ENCODE measurements around the gene LSM14A.

The LSM14A gene

GRCh38 chr19:34184880-34185491 lies 12.7 kb downstream of the LSM14A start (continued):
- peak; percentile 67 for TF ChIP-seq ZBTB48 (tag by site-specific recombination; IDR thresholded peaks at IDR 0.05)
- peak; percentile 98 for TF ChIP-seq ZEB2 (tag by site-specific recombination; IDR thresholded peaks at IDR 0.05)
- TF ChIP-seq HOXC10 (CRISPR knock-in tag; IDR thresholded peaks at IDR 0.05): no peak
- TF ChIP-seq ZNF610 (tag by site-specific recombination; IDR thresholded peaks at IDR 0.05; ENCODE audit: borderline replicate concordance): peak; percentile 72
- peak; percentile 91 for TF ChIP-seq HIC1 (tag by site-specific recombination; IDR thresholded peaks at IDR 0.05)
- peak; percentile 100 for TF ChIP-seq ZNF362 (tag by site-specific recombination; IDR thresholded peaks at IDR 0.05)
- peak; percentile 64; the same call in 1 of the 2 replicates for TF ChIP-seq TRIM28 (IDR thresholded peaks at IDR 0.05; ENCODE audit: borderline replicate concordance, low read length)
- TF ChIP-seq PRDM1 (tag by site-specific recombination; IDR thresholded peaks at IDR 0.05): peak; percentile 99
- peak; percentile 97 for TF ChIP-seq TSHZ1 (tag by site-specific recombination; IDR thresholded peaks at IDR 0.05; ENCODE audit: borderline replicate concordance)
- peak; percentile 47 for TF ChIP-seq WT1 (tag by site-specific recombination; IDR thresholded peaks at IDR 0.05)
- TF ChIP-seq ZNF398 (tag by site-specific recombination; IDR thresholded peaks at IDR 0.05): peak; percentile 77
- TF ChIP-seq INSM2 (tag by site-specific recombination; IDR thresholded peaks at IDR 0.05): peak; percentile 77; the same call in 1 of the 2 replicates
- TF ChIP-seq ATF2 (tag by site-specific recombination; IDR thresholded peaks at IDR 0.05; ENCODE audit: low read depth): peak; percentile 99
- no peak for TF ChIP-seq ZNF488 (tag by site-specific recombination; IDR thresholded peaks at IDR 0.05)
- peak; percentile 88; the same call in 1 of the 2 replicates for TF ChIP-seq ZNF391 (tag by site-specific recombination; IDR thresholded peaks at IDR 0.05; ENCODE audit: borderline replicate concordance, low read depth)
- 0 out of 2 replicates have a peak, but pooled peaks have one; percentile 17 for TF ChIP-seq SCRT1 (tag by site-specific recombination; IDR thresholded peaks at IDR 0.05; ENCODE audit: borderline replicate concordance)
- TF ChIP-seq SP7 (tag by site-specific recombination; IDR thresholded peaks at IDR 0.05): peak; percentile 74
- TF ChIP-seq MZF1 (tag by site-specific recombination; IDR thresholded peaks at IDR 0.05; ENCODE audit: borderline replicate concordance): peak; percentile 45; the same call in 1 of the 2 replicates
- TF ChIP-seq ZSCAN30 (tag by site-specific recombination; IDR thresholded peaks at IDR 0.05): peak; percentile 83; the same call in 1 of the 2 replicates
- peak; percentile 3; the same call in 1 of the 2 replicates for TF ChIP-seq ZNF664 (tag by site-specific recombination; IDR thresholded peaks at IDR 0.05)
- TF ChIP-seq ZNF157 (tag by site-specific recombination; IDR thresholded peaks at IDR 0.05): no peak
- TF ChIP-seq GFI1B (tag by site-specific recombination; IDR thresholded peaks at IDR 0.05): peak; percentile 70; the same call in 1 of the 2 replicates
- TF ChIP-seq ZNF324 (tag by site-specific recombination; IDR thresholded peaks at IDR 0.05): peak; percentile 93; the same call in 1 of the 2 replicates
